Activated gamma-delta T cell treated with anti-CD3 and anti-CD28 coated beads, Interleukin-2, amount 50 U/mL, for 16 hours (primary cell): ENCODE results near the gene ANAPC4.

ENCODE experiments used
- DNase-seq: peaks from one replicate; pipeline ENCODE4 v3.0.0-alpha.2; 2020; ENCODE audit warnings: low read depth

The ANAPC4 gene

GRCh38 chr4:25379591-25379990 lies 2.5 kb downstream of the ANAPC4 start:
- no peak for DNase-seq

DNA sequence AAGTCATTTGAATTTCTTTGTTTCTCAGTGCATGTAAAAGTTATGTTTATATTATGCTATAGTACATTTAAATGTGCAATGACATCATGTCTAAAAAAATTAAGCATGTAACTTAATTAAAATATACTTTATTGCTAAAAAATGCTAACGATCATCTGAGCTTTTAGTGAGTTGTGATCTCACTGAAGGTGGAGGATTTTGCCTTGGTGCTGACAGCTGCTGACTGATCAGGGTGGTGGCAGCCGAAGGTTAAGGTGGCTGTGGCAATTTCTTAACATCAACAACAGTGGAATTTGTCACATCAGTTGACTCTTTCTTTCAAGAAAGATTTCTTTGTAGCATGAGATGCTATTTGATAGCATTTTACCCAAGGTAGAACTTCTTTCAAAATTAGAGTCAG lies 6.6 kb downstream of the ANAPC4 start:
- DNase-seq, result no peak

DNA sequence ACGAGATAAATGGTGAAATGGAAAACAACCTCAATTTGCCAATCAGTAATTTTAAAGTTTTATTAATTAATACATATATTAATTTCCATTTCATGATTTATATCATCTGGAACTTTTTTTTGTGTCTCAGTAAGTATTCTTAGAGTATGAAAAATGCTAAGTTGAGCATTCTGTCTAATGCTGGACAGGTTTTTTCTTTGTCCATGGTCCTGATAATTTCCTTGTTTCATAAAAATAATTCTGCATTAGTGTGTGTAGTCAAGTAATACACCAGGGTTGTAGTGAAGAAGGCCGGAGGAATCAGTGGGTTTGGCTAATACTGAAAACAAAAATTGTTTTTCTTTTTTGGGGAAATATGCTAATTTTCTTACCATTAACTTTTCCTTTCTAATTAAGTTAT lies 9.9 kb downstream of the ANAPC4 start:
- no peak for DNase-seq

- DNase-seq, result no peak
These were observed 20.2 kb downstream of the ANAPC4 start for GRCh38 chr4:25397305-25397704.

GRCh38 chr4:25399510-25399909 lies 22.4 kb downstream of the ANAPC4 start:
- no peak for DNase-seq

GRCh38 chr4:25401066-25401465 lies 24.0 kb downstream of the ANAPC4 start:
- no peak for DNase-seq

- no peak for DNase-seq
These were observed 25.5 kb downstream of the ANAPC4 start for GRCh38 chr4:25402521-25402920.

- DNase-seq, result no peak
These were observed 26.6 kb downstream of the ANAPC4 start for GRCh38 chr4:25403699-25404098.

DNA sequence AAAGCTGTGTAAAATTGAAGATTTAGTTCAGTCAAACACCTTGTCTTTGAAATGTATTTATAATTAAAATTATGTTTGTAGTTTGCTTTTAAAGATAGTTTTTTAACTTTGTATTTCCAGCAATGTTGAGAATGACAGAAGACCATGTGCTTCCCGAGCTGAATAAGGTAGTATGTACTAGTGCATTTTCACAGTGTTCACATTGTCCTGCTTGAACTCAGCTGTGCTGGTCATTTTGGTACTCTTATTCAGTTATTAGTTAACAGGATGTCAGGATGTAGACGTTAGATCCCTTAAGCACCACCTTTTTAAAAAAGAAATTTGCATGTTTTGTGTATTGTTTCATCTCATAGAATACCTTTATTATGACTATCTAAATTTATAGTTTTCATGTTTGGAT lies 28.4 kb downstream of the ANAPC4 start:
- no peak for DNase-seq

DNA sequence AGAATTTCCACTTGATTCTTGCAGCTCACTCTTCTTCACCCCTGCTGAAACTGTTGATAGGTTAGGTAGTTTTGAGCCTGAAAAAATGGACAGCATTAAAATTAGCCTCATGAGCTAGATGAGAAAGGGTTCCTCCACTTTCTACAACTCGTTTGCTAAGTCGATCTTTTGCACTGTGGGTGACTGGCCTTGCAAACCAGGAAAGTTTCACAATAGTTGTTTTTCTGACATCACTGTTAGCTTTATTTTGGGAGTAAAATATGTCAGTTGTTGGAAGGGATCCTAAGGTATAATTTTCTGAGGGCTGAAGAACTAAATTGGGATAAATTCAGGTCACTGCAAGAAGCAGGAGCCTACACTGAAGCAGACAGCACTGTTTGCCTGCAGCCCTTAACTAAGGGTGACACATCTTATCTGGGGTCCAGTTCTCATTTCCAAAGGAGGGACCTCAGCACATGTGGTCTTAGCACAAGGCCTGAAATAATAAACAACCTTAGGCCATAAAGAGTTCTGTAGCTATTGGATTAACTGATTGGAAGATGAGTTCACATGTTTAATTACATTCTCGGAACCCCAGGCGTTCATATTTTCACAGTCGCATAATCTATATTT lies 29.1 kb downstream of the ANAPC4 start:
- no peak for DNase-seq

DNA sequence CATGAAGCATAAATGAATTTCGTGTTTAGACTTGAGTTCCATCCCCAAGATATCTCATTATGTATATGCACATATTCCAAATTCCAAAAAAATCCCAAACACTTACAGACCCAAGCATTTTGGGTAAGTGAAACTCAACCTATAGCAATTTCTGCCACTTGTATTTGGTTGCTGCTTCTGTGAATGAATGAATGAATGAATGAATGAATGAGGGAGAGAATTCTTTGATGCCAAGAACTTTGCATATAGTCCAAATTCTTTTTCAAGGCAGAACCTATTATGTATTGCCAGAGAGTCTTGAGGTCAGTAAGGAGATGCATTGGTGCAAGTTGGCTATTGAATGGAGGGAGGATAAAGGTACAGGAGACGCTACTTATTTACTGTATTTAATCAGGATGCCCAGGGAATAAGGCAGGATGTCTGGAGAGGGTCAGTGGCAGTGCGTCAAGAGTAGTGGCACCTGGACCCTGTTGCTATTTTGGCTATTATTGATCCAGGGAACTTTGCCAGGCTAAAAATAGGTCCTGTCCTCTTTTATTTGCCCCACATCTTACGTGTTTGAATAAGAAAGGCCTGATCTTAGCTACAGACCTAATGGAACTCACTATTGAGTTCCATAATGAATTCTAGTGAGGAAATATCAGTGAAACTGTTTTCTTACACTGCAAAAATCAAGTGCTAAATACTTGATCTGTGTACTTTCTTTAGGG lies 33.9 kb downstream of the ANAPC4 start:
- DNase-seq, result no peak

GRCh38 chr4:25413261-25413660 lies 36.2 kb downstream of the ANAPC4 start:
- DNase-seq, result no peak

GRCh38 chr4:25417014-25417413 lies 40.0 kb downstream of the ANAPC4 start:
- no peak for DNase-seq

DNA sequence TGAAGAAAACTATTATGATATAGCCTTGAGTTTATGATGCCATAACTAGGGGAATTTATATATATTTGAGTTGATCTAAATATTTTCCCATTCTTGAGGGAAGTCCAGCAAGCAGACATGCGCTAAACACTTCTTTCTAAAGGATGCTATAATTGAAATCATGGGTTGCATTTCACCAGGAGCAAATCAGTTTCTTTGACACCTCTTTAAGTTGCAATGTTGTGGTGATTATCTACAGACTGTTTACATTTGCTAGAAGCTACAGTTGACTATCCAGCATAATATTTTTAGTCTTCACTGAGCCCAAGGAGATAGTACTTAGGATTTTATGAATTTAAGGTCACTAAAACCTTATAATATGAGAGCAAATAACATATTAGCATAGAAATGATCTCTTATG lies 43.9 kb downstream of the ANAPC4 start:
- DNase-seq, result no peak

GRCh38 chr4:25421816-25422525 lies 44.9 kb downstream of the ANAPC4 start:
- DNase-seq, result no peak

DNA sequence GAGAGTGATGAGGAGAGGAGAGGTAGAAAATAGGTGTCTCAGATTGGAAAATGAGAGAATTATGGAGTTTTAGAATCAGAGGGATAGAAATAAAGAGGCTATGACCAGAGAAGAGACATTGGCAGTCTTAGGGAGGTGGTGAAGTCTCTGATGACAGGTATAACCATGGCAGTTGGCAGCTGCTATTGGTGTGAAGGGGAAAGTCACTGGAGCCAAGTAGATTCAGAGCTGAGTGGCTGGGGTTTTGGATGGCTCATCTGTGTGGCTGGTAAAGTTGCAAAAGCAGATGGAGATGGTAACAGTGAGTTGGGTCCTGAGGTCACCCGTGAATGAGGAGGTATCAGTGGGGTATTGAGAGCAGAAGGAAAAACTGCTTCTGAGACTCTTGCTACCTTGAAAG lies 46.5 kb downstream of the ANAPC4 start:
- no peak for DNase-seq

DNA sequence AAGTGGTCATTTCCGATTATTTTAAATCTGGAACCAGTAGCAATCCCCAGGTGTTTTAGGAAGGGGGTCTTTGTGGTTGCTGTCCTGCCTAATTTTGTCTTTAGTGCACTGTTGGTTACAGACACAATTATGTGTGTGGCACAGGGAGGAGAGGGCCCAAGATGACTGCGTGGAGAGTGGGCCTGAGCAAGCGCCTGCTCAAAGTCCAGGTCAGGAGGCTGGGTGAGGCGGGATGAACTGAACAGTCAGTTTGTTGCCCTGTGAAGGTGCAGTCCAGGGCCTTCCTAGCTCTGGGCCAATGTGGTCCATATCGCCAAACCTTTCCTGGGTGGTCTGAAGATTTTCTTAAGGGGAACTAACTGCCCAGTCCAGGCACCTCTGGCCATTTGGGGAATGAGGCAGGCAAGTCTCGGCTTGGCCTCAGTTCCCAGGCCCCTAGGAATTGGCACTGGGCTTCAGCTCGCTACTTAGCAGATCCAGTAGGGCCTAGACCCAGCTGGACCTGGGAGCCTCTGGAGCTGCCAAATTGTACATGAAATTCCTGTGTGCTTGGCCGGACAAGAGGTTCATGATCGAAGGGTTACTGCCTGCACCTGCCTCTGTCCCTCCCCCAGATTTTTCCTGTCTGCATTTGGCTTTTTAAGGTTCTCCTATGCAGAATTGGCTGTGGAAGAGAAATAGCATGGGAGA lies 47.6 kb downstream of the ANAPC4 start:
- DNase-seq, result no peak

GRCh38 chr4:25425361-25425760 lies 48.3 kb downstream of the ANAPC4 start:
- no peak for DNase-seq

DNA sequence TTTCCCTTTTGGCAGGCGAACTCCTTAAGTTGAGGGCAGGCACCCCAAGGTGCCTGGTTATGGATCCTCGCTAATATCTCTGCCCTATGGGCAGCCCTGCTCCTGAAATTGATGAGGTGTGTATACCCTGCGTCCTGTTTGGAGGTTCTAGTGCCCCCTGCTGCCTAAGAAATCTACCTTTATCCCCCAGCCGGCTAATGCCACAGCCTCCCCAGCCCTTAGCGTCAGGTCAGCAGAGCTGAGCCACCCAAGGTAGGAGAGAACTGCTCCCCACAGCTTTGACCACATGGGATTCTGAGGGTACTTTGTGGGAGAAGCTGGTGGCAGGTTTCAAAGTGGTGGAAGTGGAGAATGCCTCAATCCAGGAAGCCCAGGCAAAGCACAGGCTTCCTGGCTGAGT lies 50.8 kb downstream of the ANAPC4 start:
- DNase-seq, result no peak

DNA sequence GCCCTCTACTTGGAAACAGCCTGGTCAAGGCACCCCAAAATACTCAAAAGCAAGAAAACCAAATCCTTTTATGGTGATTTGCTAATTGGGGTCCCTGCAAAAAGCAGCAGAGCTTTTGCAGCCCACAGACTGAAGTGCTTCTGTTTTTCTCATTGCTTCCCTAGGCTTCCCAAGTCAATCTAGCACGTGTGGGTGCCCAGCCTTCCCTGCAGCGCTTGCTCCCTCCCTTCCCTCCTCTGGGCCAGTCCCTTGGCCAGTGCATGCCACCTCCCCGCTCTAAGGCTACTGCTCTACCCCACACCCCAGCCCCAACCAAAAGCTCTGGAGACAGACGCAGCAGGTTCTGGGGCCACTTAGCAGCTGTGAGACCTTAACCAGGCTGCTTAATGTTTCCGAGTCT lies 53.6 kb downstream of the ANAPC4 start:
- DNase-seq, result no peak

DNA sequence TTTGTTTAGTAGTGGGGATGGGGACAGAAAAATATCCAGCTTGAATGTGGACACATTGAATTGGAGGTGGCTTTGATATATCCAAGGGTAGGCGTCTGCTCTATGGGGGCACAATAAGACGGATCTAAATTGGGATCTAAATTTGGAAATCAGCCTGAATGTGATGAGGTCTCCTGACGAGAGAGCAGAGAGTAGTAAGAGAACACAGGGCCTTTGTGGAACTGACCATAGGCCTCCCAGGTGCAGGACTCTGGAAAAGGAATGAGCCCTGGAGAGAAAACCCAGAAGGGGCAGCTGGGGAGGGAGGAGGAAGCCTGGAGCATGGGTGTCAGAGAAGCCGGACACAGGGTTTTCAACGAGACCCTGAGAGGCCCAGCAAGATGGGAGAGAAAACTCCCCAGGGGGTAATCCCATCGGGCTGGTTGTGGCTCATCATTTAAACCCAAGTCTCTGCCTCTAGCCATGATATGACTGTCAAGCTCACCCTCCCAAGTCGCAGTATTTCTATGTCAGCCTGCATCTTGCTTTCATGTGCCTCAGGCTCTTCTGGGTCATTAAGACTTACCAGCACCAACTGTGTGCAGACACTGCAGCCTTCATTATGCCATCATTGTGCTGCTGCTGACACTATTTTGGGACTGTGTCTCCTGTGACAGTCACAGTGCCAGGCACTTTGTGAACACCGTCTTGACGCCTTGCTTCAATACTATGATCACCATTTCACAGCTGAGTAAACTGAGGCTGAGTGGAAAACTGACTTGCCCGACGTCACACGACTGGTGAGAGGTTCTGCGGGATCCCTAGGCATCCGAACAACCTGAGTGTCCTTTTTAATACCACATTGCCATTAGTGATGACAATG lies 57.1 kb downstream of the ANAPC4 start:
- no peak for DNase-seq

DNA sequence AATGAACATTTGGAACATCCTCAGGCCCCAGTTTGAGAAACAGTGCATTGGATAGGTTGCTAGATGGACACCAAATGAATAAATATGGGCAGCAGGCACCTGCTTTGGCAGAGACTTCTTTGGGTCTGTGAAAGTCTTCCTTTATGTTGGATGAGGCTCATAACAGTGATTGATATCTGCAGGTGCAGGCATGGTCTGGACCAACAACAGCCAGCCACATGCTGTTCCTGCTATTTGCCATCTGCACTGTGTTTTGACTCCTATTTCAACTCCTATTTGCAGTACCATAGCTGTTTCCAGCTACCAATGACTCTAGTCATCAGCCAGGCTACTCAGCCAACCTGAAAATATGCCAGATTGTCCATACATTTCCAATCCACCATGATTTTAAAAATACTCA lies 60.9 kb downstream of the ANAPC4 start:
- no peak for DNase-seq
